Uterus (tissue), 2 donors: ENCODE measurements around the gene ADD2.

Experiments
- CTCF ChIP-seq, 4 experiments: fragments of 200-600 bp in 2 of 4; fragments of 450-650 bp in 2 of 4; sonication (generic) in 2 of 4; IDR thresholded peaks; one replicate each; pipeline ENCODE4 v1.5.1; 2016 to 2019; ENCODE audit warnings: antibody characterized with exemption in 4 of 4, mild to moderate bottlenecking in 2 of 4, moderate library complexity in 1 of 4
- POLR2A ChIP-seq, 2 donors: fragments of 450-650 bp; IDR thresholded peaks; one replicate each; pipeline ENCODE4 v1.6.1; 2016; ENCODE audit warnings: antibody characterized with exemption in 2 of 2, mild to moderate bottlenecking in 1 of 2, moderate library complexity in 1 of 2

- TF ChIP-seq CTCF (IDR thresholded peaks at IDR 0.05), result no peak
- TF ChIP-seq POLR2A (IDR thresholded peaks at IDR 0.05), result no peak
Observed at GRCh38 chr2:70702711-70703395, 65.1 kb downstream of the ADD2 start.
